Mammary epithelial cell (primary cell): ENCODE results near the gene CCDC182.

Experiments used
- CTCF ChIP-seq, 2 donors: IDR thresholded peaks in 1 of 2; conservative IDR thresholded peaks in 1 of 2; 2 replicates each; pipeline ENCODE4 v1.5.1; 2011 to 2012; ENCODE audit warnings: inconsistent platforms in 2 of 2, low read length in 2 of 2, mild to moderate bottlenecking in 2 of 2, control low read depth in 1 of 2, low read depth in 1 of 2; ENCODE audit not compliant: insufficient read depth in 1 of 2; ENCODE audit errors: extremely low read depth in 1 of 2
- EZH2 ChIP-seq: IDR thresholded peaks from 2 replicates; pipeline ENCODE4 v1.6.1; 2012; ENCODE audit warnings: low read length, inconsistent platforms, borderline replicate concordance

DNA sequence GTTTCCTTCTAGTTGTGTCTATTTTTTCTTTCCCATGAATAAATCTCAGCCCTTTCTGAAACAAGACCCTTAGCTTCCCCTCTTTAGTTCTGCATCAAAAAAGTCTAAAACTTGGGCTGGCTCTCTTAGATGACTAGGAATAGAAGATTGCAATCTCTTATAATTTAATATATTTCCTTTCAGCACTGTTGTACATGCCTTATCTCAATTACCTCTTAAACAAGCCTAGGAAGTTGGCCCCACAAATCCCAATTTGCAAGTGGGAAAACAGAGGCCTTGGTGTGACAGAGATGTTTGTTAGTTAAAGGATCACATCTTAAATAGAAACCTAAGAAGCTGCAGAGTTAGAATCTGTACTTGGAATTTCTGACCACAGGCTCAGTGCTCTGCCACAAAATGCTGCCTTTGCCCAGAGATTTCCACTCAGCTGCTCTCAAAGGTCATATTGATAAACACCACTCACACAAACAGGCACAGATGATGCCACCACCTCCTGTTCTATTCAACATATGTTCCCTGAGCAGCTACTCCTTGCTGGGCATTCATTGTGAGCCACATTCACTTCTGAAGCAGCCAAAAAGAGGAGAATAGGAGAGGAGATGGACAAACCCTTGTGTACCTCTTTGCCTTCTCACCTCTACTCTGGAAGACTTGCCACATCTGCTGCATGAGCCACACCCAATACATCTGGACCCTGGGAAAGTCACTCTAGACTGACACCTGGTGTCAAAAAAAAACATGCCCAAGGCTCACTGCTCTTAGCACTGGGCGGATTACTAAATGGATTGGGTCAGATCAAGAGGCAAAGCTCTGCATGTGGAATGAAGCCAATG is 5.5 kb downstream of the CCDC182 start:
- TF ChIP-seq CTCF (conservative IDR thresholded peaks at IDR 0.05 in 1 of 2, IDR thresholded peaks at IDR 0.05 in 1 of 2; ENCODE audit: extremely low read depth in 1 of 2, insufficient read depth in 1 of 2, low read depth in 1 of 2, low read length in 2 of 2) = peak; percentile 49 to 70
- no peak for TF ChIP-seq EZH2
